Measurements from ENCODE around the gene LAMA5.

The LAMA5 gene

GRCh38 chr20:62300319-62300718 lies 66.8 kb downstream of the LAMA5 start:
- DNase-seq (ENCODE audit: low read depth), result no peak
- H3K4me3 ChIP-seq (ENCODE audit: low read depth, low read length), result no peak overlapping the region

- DNase-seq (ENCODE audit: low read depth), result no peak
- H3K4me3 ChIP-seq (ENCODE audit: low read depth, low read length), result no peak overlapping the region
These were observed 67.4 kb downstream of the LAMA5 start for GRCh38 chr20:62299666-62300236.

GRCh38 chr20:62298577-62299249 lies 68.4 kb downstream of the LAMA5 start:
- DNase-seq (ENCODE audit: low read depth), result no peak
- no peak overlapping the region for H3K4me3 ChIP-seq (ENCODE audit: low read depth, low read length)

GRCh38 chr20:62297449-62298227 lies 69.5 kb downstream of the LAMA5 start:
- H3K4me3 ChIP-seq (ENCODE audit: low read depth, low read length), result no peak overlapping the region
- no peak for DNase-seq (ENCODE audit: low read depth)

- no peak for DNase-seq (ENCODE audit: low read depth)
- no peak overlapping the region for H3K4me3 ChIP-seq (ENCODE audit: low read depth, low read length)
These were observed 70.2 kb downstream of the LAMA5 start for GRCh38 chr20:62296724-62297448.

- no peak overlapping the region for H3K4me3 ChIP-seq (ENCODE audit: low read depth, low read length)
- DNase-seq (ENCODE audit: low read depth), result no peak
These were observed 72.6 kb downstream of the LAMA5 start for GRCh38 chr20:62294516-62294915.

- H3K4me3 ChIP-seq (ENCODE audit: low read depth, low read length), result no peak overlapping the region
- DNase-seq (ENCODE audit: low read depth), result no peak
These were observed 73.2 kb downstream of the LAMA5 start for GRCh38 chr20:62293946-62294345.

GRCh38 chr20:62293111-62293784 lies 73.9 kb downstream of the LAMA5 start:
- no peak for DNase-seq (ENCODE audit: low read depth)
- H3K4me3 ChIP-seq (ENCODE audit: low read depth, low read length), result no peak overlapping the region

GRCh38 chr20:62292108-62292507 lies 75.0 kb downstream of the LAMA5 start:
- H3K4me3 ChIP-seq (ENCODE audit: low read depth, low read length), result no peak overlapping the region
- no peak for DNase-seq (ENCODE audit: low read depth)

- no peak for DNase-seq (ENCODE audit: low read depth)
These were observed 75.7 kb downstream of the LAMA5 start for GRCh38 chr20:62291251-62292066.

GRCh38 chr20:62289898-62290297 lies 77.2 kb downstream of the LAMA5 start:
- DNase-seq (ENCODE audit: low read depth), result no peak
- no peak overlapping the region for H3K4me3 ChIP-seq (ENCODE audit: low read depth, low read length)

More at GRCh38 chr20:62291251-62292066, 75.7 kb downstream of the LAMA5 start:
- no peak overlapping the region for H3K4me3 ChIP-seq (ENCODE audit: low read depth, low read length)

GRCh38 chr20:62289131-62289530 lies 78.0 kb downstream of the LAMA5 start:
- no peak overlapping the region for H3K4me3 ChIP-seq (ENCODE audit: low read depth, low read length)
- DNase-seq (ENCODE audit: low read depth), result no peak

GRCh38 chr20:62288535-62289105 lies 78.5 kb downstream of the LAMA5 start:
- DNase-seq (ENCODE audit: low read depth), result no peak
- no peak overlapping the region for H3K4me3 ChIP-seq (ENCODE audit: low read depth, low read length)

GRCh38 chr20:62287759-62288534 lies 79.2 kb downstream of the LAMA5 start:
- H3K4me3 ChIP-seq (ENCODE audit: low read depth, low read length), result no peak overlapping the region
- no peak for DNase-seq (ENCODE audit: low read depth)

- DNase-seq (ENCODE audit: low read depth), result no peak
- no peak overlapping the region for H3K4me3 ChIP-seq (ENCODE audit: low read depth, low read length)
These were observed 80.0 kb downstream of the LAMA5 start for GRCh38 chr20:62287129-62287528.

- no peak for DNase-seq (ENCODE audit: low read depth)
- no peak overlapping the region for H3K4me3 ChIP-seq (ENCODE audit: low read depth, low read length)
These were observed 80.5 kb downstream of the LAMA5 start for GRCh38 chr20:62286493-62287064.

- no peak for DNase-seq (ENCODE audit: low read depth)
- no peak overlapping the region for H3K4me3 ChIP-seq (ENCODE audit: low read depth, low read length)
These were observed 81.4 kb downstream of the LAMA5 start for GRCh38 chr20:62285722-62286121.
